GM18909 (cell line): ENCODE results near the gene FOXN4.

ENCODE experiments used
- ATAC-seq: cut with Tn5 transposase; IDR thresholded peaks from one replicate; pipeline ENCODE4 v1.9.1; 2021; ENCODE audit warnings: mild to moderate bottlenecking; ENCODE audit not compliant: unreplicated experiment, poor library complexity

Gene FOXN4

GRCh38 chr12:109307051-109307450 is 2.0 kb downstream of the FOXN4 start:
- ATAC-seq, result no peak

- ATAC-seq, result no peak
Observed at GRCh38 chr12:109305547-109305946, 3.5 kb downstream of the FOXN4 start.

- no peak for ATAC-seq
Observed at GRCh38 chr12:109304485-109304884, 4.6 kb downstream of the FOXN4 start.

- ATAC-seq, result no peak
Observed at GRCh38 chr12:109302770-109303169, 6.3 kb downstream of the FOXN4 start.

GRCh38 chr12:109302358-109302757 is 6.7 kb downstream of the FOXN4 start:
- no peak for ATAC-seq

GRCh38 chr12:109301643-109302168 is 7.4 kb downstream of the FOXN4 start:
- no peak for ATAC-seq

GRCh38 chr12:109299849-109300248 is 9.2 kb downstream of the FOXN4 start:
- no peak for ATAC-seq

GRCh38 chr12:109296431-109296830 is 12.7 kb downstream of the FOXN4 start:
- no peak for ATAC-seq

GRCh38 chr12:109295764-109296425 is 13.2 kb downstream of the FOXN4 start:
- ATAC-seq, result no peak

- no peak for ATAC-seq
Observed at GRCh38 chr12:109294286-109294796, 14.7 kb downstream of the FOXN4 start.

- ATAC-seq, result no peak
Observed at GRCh38 chr12:109293106-109293505, 16.0 kb downstream of the FOXN4 start.

GRCh38 chr12:109292342-109292711 is 16.8 kb downstream of the FOXN4 start:
- no peak for ATAC-seq

GRCh38 chr12:109291521-109292341 is 17.4 kb downstream of the FOXN4 start:
- ATAC-seq, result no peak

GRCh38 chr12:109291117-109291516 is 18.0 kb downstream of the FOXN4 start:
- no peak for ATAC-seq

GRCh38 chr12:109290061-109290460 is 19.0 kb downstream of the FOXN4 start:
- ATAC-seq, result no peak

GRCh38 chr12:109289551-109289950 is 19.5 kb downstream of the FOXN4 start:
- no peak for ATAC-seq

- ATAC-seq, result no peak
Observed at GRCh38 chr12:109289004-109289403, 20.1 kb downstream of the FOXN4 start.

GRCh38 chr12:109288571-109288970 is 20.5 kb downstream of the FOXN4 start:
- no peak for ATAC-seq

GRCh38 chr12:109287811-109288469 is 21.1 kb downstream of the FOXN4 start:
- no peak for ATAC-seq

- no peak for ATAC-seq
Observed at GRCh38 chr12:109287181-109287580, 21.9 kb downstream of the FOXN4 start.

GRCh38 chr12:109286652-109287051 is 22.4 kb downstream of the FOXN4 start:
- ATAC-seq, result no peak
